Mesothelial cell of epicardium (in vitro differentiated cells): ENCODE results near the gene MAP4K3. TPM values are rescaled to one million over a fixed set of nuclear protein-coding genes. Genes with fewer than 3 reads are reported as not detected.
A peak's percentile ranks its signal among the peaks of the same experiment; 100 is the strongest.

Source experiments
- DNase-seq, 2 experiments: peaks; one replicate each; pipeline ENCODE4 v3.0.0; 2021; ENCODE audit warnings: low spot score in 2 of 2; ENCODE audit not compliant: unreplicated experiment in 2 of 2
- H3K27ac Mint-ChIP-seq: 2 replicates; pipeline ENCODE4 v1.8.0; 2021; ENCODE audit warnings: mixed read lengths
- H3K27me3 Mint-ChIP-seq: 2 replicates; pipeline ENCODE4 v1.8.0; 2021; ENCODE audit warnings: low read depth, mixed read lengths
- H3K36me3 Mint-ChIP-seq: 2 replicates; pipeline ENCODE4 v1.8.0; 2021; ENCODE audit warnings: mixed read lengths
- H3K4me1 Mint-ChIP-seq: 2 replicates; pipeline ENCODE4 v1.8.0; 2021; ENCODE audit warnings: mixed read lengths
- H3K4me3 Mint-ChIP-seq: 2 replicates; pipeline ENCODE4 v1.8.0; 2021; ENCODE audit warnings: mild to moderate bottlenecking, moderate library complexity, mixed read lengths
- H3K9me3 Mint-ChIP-seq: 2 replicates; pipeline ENCODE4 v1.8.0; 2021; ENCODE audit warnings: mixed read lengths
- total RNA-seq: library from RNA; stranded (reverse); gene quantifications from 3 replicates; pipeline ENCODE4 v1.2.1, GENCODE V29; 2021
- TF ChIP-seq, protein P1 (sequence below): fragments of 200-600 bp; sonication (generic); IDR thresholded peaks from one replicate; pipeline ENCODE4 v1.5.0; 2021; ENCODE audit warnings: antibody characterized with exemption; ENCODE audit not compliant: unreplicated experiment

The MAP4K3 gene
- total RNA-seq, 1 donor from 2014 or later, result 78.0 TPM

- TF ChIP-seq, protein P1, sequence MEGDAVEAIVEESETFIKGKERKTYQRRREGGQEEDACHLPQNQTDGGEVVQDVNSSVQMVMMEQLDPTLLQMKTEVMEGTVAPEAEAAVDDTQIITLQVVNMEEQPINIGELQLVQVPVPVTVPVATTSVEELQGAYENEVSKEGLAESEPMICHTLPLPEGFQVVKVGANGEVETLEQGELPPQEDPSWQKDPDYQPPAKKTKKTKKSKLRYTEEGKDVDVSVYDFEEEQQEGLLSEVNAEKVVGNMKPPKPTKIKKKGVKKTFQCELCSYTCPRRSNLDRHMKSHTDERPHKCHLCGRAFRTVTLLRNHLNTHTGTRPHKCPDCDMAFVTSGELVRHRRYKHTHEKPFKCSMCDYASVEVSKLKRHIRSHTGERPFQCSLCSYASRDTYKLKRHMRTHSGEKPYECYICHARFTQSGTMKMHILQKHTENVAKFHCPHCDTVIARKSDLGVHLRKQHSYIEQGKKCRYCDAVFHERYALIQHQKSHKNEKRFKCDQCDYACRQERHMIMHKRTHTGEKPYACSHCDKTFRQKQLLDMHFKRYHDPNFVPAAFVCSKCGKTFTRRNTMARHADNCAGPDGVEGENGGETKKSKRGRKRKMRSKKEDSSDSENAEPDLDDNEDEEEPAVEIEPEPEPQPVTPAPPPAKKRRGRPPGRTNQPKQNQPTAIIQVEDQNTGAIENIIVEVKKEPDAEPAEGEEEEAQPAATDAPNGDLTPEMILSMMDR, result no peak
- Mint-ChIP-seq H3K27me3 (no peaks in the 10 kb centered on the region), H3K27ac (peak overlapping the region; percentile 87), H3K4me3 (no peak overlapping the region), H3K9me3 (no peaks in the 10 kb centered on the region), H3K36me3 (no peaks in the 10 kb centered on the region), H3K4me1 (peaks cover 41% of the 10 kb centered on the region)
- peak in 1 of 2 experiments; percentile 53 for DNase-seq
These were observed 32.7 kb upstream of the MAP4K3 start for GRCh38 chr2:39469807-39470206.

GRCh38 chr2:39468579-39469451 is 31.7 kb upstream of the MAP4K3 start:
- H3K4me3 Mint-ChIP-seq, result no peak overlapping the region
- H3K4me1 Mint-ChIP-seq, result peaks cover 41% of the 10 kb centered on the region
- no peaks in the 10 kb centered on the region for H3K9me3 Mint-ChIP-seq
- DNase-seq, result no peak
- H3K27ac Mint-ChIP-seq, result peak overlapping the region; percentile 87
- TF ChIP-seq, protein P1, result no peak
- no peaks in the 10 kb centered on the region for H3K27me3 Mint-ChIP-seq
- no peaks in the 10 kb centered on the region for H3K36me3 Mint-ChIP-seq

DNA sequence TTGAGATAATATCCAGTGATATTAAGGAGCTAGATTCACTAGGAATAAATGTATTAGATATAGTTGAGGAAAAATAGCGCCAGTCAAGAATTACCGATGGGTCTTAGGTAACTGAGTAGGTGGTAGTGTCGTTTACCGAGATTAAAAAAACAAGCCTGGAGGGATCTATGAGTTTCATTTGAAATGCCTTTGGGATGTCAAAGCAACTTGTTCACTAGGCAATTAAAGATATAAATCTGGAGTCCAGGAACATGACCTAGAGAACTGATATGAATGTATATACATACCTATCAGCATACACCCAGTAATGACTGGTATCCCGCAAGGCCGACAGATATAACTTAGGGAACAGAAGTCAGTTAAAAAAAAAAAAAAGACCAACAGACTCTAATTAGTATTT is 29.2 kb upstream of the MAP4K3 start:
- Mint-ChIP-seq H3K27me3 (no peaks in the 10 kb centered on the region), H3K9me3 (no peaks in the 10 kb centered on the region), H3K4me1 (peaks cover 40% of the 10 kb centered on the region), H3K36me3 (no peaks in the 10 kb centered on the region), H3K27ac (no peak overlapping the region), H3K4me3 (no peak overlapping the region)
- TF ChIP-seq, protein P1, result no peak
- DNase-seq, result no peak

DNA sequence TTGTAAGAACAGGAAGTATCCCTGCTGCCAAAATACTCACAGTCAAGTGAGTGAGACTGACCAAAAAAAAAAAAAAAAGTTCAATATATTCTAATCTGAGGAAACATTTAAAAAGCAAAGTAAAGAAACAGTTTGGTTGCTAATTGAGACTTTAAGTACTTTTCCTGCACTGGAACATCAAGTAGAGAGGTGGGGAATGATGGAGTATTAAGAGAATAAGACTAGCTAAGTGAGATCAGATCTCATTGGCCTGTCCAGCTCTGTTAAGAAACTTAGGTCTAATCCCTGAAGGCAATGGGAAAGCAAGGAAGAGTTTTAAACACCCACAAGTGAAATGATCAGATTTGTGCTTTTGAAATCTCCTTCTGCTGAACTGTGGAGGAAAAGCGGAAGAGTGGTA is 27.8 kb upstream of the MAP4K3 start:
- Mint-ChIP-seq H3K4me3 (no peak overlapping the region), H3K27me3 (no peaks in the 10 kb centered on the region), H3K27ac (no peak overlapping the region), H3K4me1 (peaks cover 26% of the 10 kb centered on the region), H3K9me3 (peaks cover 3% of the 10 kb centered on the region), H3K36me3 (no peaks in the 10 kb centered on the region)
- no peak for DNase-seq
- TF ChIP-seq, protein P1, result no peak

GRCh38 chr2:39455826-39456225 is 18.7 kb upstream of the MAP4K3 start:
- Mint-ChIP-seq H3K9me3 (peaks cover 7% of the 10 kb centered on the region), H3K27ac (no peak overlapping the region), H3K36me3 (peaks cover 13% of the 10 kb centered on the region), H3K4me3 (no peak overlapping the region), H3K27me3 (no peaks in the 10 kb centered on the region), H3K4me1 (peaks cover 3% of the 10 kb centered on the region)
- DNase-seq, result no peak
- TF ChIP-seq, protein P1, result no peak
